Activated gamma-delta T cell treated with anti-CD3 and anti-CD28 coated beads, Interleukin-2, amount 50 U/mL, for 16 hours (primary cell): ENCODE data around the gene IL1A.
A peak's percentile ranks its signal among the peaks of the same experiment; 100 is the strongest.

Source experiments
- DNase-seq: peaks from one replicate; pipeline ENCODE4 v3.0.0-alpha.2; 2020; ENCODE audit warnings: low read depth

Gene IL1A

DNA sequence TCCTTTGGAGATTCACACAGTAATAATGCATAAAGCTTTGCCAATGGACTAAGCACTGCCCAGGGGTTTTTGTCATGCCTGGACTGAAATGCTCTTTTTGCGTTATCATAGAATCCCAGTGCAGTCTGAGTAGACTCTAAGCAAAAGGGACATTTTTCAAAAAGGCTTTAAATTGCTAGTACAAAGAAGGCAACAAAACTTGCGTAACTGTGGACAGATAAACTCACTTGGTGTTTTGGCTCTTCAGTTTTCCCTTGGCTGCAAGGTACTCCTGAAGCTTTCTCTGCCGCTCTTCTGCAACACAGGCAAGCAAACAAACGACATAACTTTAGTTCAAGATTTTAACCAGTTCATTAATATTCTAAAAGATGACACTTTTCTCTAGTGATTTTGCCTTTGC lies 22.0 kb downstream of the IL1A start:
- no peak for DNase-seq

DNA sequence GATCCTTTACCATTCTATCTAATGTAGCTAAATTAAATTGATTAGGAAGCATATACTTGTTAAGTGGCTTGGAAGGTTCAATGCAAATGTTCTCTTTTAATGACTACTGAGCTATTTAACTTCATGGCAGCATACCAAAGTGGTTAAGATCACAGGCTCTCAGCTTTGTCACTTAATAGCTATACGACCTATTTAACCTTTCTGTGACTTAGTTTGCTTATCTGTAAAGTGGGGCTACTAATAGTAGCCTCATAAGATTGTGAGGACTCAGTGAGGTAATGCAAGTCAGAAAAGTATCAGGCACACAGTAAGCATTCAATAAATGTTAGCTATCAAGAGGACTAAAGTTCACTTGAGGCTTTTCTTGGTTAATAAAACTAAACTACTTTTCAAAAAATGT lies 24.1 kb downstream of the IL1A start:
- no peak for DNase-seq

DNA sequence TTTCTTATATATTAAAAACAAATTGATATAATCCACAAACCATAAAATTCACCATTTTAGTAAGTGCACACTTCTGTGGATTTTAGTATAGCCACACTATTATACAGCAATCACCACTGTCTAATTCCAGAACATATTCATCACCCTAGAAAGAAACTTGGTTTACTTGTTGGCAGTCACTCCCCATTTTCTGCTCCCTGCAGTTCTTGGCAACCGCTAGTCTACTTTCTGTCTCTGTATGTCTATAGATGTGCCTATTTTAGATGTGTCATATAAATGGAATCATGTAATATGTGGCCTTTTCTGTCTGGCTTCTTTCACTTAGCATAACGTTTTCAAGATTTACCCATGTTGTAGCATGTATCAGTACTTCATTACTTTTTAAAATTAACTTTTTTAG lies 25.6 kb downstream of the IL1A start:
- no peak for DNase-seq

DNA sequence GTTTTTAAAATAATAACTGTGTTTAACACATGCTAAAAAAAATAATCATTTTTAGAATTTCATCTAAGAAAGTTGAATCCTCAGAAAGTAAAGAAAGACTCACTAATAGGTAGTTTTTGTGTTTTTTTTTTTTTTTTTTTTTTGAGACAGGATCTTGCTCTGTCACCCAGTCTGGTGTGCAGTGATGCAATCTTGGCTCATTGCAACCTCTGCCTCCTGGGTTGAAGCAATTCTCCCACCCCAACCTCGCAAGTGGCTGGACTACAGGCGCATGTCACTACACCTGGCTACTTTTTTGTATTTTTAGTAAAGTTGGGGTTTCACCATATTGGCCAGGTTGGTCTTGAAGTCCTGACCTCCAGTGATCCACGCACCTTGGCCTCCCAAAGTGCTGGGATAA lies 27.0 kb downstream of the IL1A start:
- no peak for DNase-seq

DNA sequence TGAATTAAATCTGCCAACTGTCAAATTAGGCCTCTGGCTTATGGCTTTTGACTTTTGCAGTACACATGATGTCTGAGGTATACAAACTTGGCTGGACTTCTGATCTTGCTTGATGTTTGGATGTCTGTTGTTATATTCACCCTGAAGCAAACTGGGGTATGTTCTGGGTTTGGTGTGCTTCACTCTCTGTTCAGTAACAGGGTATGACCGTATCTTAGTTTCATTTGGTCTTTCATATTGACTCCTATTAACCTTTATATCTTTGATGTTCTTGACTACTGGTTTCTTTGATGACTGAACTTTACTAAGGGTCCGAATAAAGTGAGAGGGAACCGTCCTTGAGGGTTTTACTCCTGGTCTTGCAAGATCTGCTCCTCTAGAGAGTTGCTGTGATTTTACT lies 28.1 kb downstream of the IL1A start:
- DNase-seq: no peak

DNA sequence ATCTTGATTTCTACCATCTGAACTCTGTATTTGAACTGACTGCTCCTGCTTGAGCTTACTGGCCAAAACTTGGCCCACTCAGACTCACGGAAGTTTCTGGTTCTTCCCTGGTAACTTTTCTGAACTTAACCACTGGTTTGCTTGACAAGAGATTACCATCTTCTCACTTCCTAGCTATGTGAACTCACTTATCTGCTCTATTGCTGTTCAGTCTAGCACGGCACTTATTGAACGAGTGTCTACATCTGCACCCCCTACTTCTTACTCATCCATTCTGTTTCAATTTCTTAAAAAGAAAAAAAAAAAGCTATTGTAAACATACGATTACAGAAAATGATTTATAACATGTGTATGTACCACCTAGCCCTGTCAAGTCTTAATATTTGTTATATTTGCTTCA lies 28.8 kb downstream of the IL1A start:
- no peak for DNase-seq

DNA sequence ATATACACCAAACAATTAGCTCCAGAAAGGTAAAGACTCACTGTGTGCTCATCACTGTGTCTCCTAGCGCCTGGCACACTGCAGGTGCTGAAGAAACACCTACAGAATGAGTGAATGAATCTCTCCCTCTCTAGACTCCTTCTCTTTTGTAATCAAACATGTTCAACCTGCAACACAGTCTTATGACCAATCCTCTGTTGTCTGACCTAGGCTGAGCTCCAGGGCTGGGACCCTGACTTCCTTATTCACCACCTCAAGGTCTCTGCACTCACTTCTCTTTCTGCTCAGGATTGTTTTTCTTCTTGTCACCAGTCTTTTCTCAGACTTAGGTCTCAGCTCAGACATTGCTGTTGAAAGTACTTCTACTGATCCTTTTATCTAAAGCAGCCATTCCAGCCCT lies 29.7 kb downstream of the IL1A start:
- no peak for DNase-seq

DNA sequence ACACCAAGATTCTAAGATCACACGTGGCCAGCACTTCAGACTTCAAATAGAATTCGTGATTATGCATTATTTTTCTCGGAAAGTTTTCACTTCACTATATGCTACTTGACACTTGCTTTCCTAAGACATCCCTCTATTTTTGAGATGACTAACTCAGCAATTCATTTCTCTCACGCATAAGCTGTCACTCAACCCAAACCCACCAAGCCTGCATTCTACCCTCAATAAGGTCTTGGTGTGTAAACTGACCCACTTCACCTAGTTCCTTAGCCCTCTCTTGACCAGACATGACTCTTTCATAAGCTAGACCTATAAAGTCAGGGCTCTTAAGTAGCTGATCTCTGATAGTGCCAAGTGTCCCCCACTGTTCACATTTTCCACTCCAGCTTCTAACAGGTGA lies 31.6 kb downstream of the IL1A start:
- no peak for DNase-seq

DNA sequence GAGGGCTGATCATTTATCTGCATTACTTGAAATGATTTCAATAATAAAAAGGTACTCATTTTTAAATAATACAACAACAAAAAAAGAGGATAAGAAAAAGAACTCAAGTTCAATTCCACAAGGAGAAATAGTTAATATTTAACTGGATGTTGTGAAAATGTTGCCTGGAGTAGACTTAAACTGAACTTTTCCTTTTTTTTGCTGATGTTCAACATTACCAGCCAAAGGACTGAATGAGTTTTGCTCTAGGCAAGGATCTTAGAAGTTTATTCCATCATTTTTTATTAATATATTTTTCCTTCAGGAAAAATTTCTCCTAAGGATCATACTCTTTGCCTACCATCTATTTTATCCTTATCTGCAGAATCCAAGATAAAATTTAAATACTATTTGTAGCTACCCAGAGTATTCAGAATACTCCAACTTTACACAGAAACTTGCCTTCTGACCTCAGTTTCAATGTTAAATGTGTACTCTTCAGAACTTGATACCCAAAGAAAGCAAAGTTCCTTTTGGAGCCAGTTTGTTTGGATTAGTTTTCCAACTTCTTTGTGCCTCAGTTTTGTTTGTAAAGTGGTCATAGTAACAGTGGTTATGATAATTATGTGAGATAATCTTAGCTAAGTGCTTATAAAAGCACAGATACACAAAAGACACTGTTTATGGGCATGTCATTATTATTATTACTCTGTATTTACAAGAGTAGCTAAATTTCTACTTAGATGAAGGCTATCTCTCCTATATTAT lies 32.7 kb downstream of the IL1A start:
- no peak for DNase-seq

DNA sequence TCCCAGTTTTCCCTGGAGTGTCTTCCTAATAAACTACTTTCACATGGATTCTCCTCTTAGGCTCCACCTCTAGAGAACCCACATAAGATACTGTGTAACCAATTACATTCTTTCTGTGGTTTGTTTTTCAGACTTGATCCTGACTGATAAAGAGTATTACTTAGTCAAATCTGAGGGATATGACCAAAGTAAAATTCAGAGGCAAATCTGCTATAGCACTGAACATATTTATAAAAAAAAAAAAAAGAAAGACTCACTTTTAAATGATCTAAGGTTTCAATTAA lies 33.8 kb downstream of the IL1A start:
- no peak for DNase-seq

DNA sequence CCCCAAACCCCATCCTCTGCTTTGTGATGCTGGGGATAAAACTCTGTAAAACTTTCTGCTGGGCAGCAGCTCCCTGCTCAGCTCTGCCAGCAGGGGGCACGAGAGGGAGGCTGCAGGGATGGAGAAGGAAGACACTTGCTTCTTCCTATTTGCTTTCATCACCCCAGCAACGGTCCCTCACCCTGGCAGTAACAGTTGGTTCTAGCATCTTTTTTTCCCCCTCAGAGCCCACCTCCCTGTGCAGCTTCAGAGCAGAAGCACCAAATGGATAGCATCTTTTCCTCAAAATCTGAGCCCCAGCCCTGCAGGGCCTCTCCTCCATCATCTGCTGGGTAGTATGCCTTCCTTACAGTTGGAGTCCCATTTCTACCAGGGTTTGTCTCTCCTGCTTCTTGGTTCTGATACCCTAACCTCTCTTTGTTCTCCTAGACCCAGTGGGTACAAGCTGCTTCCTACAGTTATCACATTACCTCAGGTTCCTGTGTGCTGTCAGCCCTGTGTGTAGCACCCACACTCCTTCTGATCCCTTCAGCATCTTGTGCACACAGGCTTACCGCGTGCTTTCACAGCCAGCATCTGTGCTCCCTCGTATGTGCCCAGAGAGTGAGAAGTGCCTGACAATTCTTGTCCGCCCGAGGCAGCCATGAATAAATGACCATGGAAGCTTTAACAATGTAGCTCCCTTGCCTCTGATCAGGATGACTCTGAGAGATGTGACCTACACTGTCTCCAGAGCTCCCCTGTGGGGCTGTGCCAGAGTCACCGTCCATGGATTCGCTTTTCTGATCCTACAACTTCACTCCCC lies 34.3 kb downstream of the IL1A start:
- DNase-seq: peak; percentile 69

DNA sequence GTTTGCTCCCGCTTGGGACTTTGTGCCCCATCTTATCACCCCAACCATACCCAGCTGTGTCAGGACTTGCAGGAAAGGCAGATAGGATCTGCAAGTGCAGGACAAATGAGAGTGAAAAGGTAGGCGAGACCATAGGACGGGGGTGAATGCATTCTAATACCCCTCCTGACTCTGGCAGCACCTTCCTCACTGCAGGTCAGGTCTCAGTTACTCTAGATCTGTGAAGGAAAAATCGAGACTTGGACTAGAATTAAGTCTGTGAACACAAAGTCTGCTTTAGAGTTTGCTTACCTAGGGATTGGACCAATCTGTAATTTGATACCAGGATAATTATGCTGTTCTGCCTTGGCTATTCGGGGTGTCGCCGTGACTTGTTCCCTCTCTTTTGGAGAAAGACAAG lies 43.8 kb downstream of the IL1A start:
- DNase-seq: no peak

DNA sequence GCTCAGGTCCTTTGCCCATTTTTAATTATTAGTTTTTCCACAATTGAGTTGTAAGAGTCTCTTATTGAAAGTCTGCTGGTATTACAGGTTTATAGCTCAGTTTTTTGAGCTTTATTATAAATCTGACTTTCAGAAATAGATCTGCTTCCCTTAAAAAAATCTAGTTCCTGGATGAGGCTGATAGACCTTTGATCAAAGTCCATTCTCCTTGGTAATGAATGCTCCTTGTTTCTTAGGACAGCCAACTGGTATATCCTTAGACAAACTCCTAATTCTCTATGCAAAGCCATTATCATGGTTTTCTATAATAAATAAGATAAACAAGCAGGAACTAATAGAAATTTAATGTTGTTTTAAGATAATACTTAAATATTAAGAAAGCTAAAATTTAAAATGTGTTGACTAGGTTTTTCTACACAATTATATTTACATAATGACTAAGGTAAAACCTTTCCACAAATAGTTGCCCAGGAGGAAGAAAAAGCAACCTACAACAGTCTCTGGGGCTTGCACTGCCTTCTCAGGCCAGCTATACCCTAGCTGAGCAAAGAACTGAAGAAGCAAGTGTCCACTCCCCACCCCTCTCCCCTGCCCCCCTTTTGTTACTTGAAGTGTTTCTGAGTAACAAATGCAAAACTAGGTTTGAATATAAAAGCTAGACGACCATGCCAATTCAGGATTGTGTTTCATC lies 46.6 kb downstream of the IL1A start:
- DNase-seq: no peak

DNA sequence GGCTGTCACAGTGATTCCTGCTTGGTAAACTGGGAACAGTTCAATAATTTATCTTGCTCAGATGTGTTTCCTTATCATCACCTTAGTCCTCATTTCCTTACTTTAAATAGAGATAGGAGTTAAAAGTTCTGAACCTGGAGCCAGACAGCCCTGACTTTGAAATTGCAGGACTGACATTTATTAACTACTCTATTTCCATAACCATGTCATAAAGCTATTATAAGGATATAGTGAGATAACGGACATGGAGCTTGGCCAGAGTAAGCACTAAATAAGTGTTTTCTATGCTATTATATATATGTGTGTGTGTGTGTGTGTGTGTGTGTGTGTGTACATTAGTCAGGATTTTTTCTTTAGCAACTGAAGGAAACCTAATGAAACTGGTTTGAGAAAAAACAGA lies 50.4 kb downstream of the IL1A start:
- no peak for DNase-seq

DNA sequence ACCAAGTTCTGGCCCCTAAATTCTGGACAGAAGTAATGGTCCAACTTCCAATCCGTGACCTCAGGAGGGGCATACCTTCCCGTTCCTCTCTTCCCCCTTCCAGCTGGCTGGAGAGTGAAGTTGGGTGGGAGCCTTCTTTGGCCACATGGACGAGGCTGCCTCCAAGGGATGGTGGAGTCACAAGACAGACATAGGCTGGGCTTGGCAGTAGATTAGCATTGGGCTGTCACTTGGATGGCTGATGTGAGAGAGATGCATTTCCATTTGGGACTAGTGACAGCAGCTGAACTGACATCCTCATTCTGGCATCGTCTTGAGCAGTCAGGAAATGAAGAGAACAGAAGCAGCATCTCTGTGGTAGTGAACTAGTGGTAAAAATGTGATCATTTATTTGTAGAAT lies 50.8 kb downstream of the IL1A start:
- DNase-seq: no peak

DNA sequence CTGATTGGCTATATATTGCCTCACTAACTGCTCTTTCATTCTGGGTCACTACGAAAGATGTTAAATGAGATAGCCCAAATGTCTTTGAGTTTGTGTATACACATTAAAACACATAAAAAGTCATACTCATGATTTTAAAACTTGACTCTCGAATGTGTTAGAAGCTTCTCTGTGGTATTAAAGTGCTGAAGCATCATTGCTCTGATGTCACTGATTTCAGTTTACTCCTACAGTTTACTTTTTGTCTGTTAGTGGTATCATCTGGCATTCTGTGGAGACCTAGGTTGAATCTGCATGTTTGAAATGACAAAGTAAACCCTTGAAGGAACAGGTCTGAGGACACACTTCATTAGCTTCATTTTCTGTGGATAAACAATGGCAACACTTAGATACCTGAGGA lies 52.8 kb downstream of the IL1A start:
- no peak for DNase-seq

DNA sequence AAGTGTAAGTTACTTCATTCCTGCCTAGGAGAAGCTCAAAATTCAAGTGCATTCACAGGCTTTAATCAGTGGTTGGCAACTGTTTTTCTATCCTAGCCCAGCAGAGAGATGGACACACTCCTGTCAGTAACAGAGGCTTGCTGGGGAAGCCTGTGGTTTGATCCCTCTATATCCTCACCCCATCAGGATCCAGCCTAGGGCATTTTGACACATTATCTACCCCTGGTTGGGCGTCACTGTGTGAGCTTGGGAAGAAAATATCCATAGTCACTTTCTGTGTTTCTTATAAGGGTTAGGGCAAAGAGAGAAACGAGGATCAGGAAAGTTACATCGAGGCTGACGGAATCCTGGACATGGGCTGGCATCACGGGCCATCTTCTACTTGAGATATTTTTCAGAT lies 53.5 kb downstream of the IL1A start:
- DNase-seq: no peak

DNA sequence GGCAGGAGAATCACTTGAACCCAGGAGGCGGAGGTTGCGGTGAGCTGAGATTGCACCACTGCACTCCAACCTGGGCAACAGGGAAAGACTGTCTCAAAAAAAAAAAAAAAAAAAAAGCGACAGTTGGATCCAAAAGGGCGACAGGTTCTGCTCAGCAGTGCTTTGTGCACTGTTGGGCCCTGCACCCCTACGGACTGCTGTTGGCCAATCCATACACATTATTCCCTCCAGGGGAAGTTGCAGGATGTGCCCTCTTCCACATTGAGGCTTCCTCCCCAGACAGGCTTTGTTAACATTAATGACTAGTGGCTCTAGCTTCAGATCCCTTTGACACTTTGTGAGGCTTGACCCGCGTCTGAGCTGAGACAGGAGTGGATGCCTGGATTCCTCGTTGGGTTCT lies 54.1 kb downstream of the IL1A start:
- DNase-seq: no peak

DNA sequence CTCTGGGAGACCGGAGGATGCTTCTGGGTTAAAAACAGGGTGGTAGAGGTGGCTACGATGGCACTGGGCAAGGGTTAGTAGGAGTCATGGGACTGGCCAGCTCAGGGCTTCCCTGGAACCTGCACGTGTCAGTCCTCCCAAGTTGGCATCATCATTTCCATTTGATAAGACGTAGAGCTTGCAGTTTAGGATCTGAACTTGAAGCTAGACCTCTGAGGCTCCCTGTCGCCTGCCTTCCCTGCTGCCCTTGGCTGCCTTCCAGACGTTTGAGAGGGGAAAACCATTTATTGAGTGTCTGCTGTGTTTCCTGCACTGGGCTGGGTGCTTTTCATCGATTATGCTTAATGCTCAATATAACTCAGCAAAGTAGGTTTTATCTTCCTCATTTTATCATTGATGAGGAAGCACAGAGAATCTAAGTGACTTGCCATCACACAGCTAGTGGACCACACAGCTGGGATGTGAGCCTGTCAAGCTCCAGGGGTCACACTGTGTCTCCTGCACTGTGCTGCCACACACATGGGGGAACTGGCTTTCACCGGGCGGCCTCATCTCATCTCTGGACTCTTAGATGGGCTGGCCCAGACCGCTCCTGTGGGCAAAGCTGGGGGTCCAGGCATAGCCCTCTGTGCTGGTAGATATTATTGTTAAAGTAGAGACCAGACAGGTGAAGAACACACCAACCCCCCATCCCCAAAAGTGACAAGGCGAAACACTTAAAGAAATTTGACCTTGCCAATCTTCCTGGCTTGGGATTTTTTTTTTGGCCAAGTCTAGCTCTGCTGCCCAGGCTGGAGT lies 55.7 kb downstream of the IL1A start:
- DNase-seq: no peak

DNA sequence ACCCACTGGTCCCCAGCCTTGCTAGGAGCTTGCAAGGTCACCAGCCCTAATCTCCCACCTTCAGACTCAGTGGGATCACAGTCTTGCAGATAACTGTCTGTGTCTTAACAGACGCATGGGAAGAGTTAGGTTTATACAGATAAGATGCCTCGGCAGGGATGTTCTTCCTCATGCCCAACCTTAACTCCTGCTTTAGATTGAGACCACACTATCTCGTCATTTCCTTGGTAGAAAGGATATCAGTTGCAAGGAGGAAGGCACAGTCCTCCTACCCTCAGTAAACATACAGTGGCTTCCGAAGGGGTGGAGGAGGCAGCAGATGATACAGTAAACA lies 56.3 kb downstream of the IL1A start:
- DNase-seq: no peak

DNA sequence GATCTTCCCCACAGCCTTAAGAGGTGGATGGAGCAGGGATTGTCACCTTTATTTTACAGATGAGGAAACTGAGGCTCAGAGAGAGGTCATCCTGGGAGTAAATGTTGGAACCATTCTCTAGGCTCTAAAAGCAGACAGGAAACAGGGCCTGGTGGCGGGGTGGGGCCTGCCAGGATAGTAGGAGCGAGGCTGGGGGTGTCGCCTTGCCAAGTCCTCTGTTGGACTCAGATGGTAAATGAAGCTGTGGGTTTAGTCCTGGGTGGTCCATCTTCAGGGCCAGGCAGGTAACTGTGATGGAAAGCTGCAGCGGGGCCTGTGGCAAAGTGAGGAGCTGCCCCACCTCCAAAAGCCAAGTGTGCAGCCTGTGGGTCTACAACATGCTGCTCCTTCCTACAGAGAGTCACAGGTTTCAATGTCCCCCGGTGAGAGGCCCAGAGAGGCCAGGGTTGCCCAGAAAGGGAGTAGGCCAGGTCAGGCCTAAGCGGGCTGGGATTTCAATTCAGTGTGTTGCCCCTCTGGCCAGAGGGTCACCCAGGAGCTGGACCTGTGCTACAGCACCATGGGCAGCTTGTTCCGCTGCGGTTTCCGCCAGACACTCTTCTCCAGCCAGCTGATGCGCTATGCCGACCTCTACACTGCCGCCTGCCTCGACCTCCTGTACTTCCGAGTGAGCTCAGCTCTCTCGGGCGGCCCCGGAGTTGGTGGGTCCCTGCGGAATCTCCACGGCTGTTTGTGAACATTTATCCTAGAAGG lies 56.8 kb downstream of the IL1A start:
- DNase-seq: no peak
